GM20000 (cell line): ENCODE data around the gene KRTAP4-6.
"Not testable (repeated sequence)": the region's sequence is repeated elsewhere in the genome, so short reads cannot be mapped to it uniquely, and the experiment has no call there.

ENCODE experiments used
- DNase-seq: peaks from one replicate; pipeline ENCODE4 v3.0.0; 2012; ENCODE audit warnings: low spot score
- CTCF ChIP-seq: IDR thresholded peaks from 2 replicates; pipeline ENCODE4 v1.5.1; 2012; ENCODE audit warnings: mild to moderate bottlenecking, control low read depth; ENCODE audit errors: extremely low read depth, missing control alignments

Gene KRTAP4-6

GRCh38 chr17:41140360-41141131, at the start of gene KRTAP4-6:
KRTAP4-6 (minus strand) TSS chr17:41140544; CDS start chr17:41140487, 57 bp downstream.
- no peak for TF ChIP-seq CTCF
- no peak for DNase-seq

- DNase-seq, result not testable (repeated sequence)
Measured at GRCh38 chr17:41189837-41190318, 49.5 kb upstream of the KRTAP4-6 start, which contains the start of gene KRTAP9-1. KRTAP9-1 (plus strand) TSS chr17:41189887; CDS start chr17:41189887, 0 bp downstream.

- DNase-seq, result no peak
- no peak for TF ChIP-seq CTCF
Measured at GRCh38 chr17:41186872-41187271, 46.5 kb upstream of the KRTAP4-6 start.

- DNase-seq, result no peak
- TF ChIP-seq CTCF, result no peak
Measured at GRCh38 chr17:41185001-41185400, 44.7 kb upstream of the KRTAP4-6 start.

- DNase-seq, result no peak
Measured at GRCh38 chr17:41184480-41184961, 44.2 kb upstream of the KRTAP4-6 start, which contains the start of gene KRTAP4-1. KRTAP4-1 (minus strand) TSS chr17:41184911; CDS start chr17:41184854, 57 bp downstream.

GRCh38 chr17:41178843-41179616, 38.7 kb upstream of the KRTAP4-6 start:
- DNase-seq, result no peak
- TF ChIP-seq CTCF, result no peak

More at GRCh38 chr17:41184480-41184961, 44.2 kb upstream of the KRTAP4-6 start, which contains the start of gene KRTAP4-1:
- no peak for TF ChIP-seq CTCF

GRCh38 chr17:41178341-41178740, 38.0 kb upstream of the KRTAP4-6 start:
- no peak for DNase-seq
- no peak for TF ChIP-seq CTCF
